Keratinocyte (primary cell): ENCODE measurements around the gene CKAP4.

Source experiments
- CTCF ChIP-seq, 3 experiments: IDR thresholded peaks in 1 of 3; conservative IDR thresholded peaks in 1 of 3; optimal IDR thresholded peaks in 1 of 3; 2 replicates in 2 of 3; 3 replicates in 1 of 3; pipeline versions ENCODE3 to v1.5.1; 2011; ENCODE audit warnings: low read length in 3 of 3, mild to moderate bottlenecking in 3 of 3, moderate library complexity in 2 of 3, control low read depth in 1 of 3, inconsistent platforms in 1 of 3; ENCODE audit not compliant: insufficient read depth in 2 of 3; ENCODE audit errors: extremely low read depth in 1 of 3
- EZH2 ChIP-seq: IDR thresholded peaks from one replicate; pipeline ENCODE4 v1.6.1; 2012; ENCODE audit warnings: inconsistent platforms, mild to moderate bottlenecking, low read length, moderate library complexity

- no peak for TF ChIP-seq CTCF (optimal IDR thresholded peaks at IDR 0.05 in 1 of 3, IDR thresholded peaks at IDR 0.05 in 1 of 3, conservative IDR thresholded peaks at IDR 0.05 in 1 of 3; ENCODE audit: extremely low read depth in 1 of 3, insufficient read depth in 2 of 3, low read length in 3 of 3)
- TF ChIP-seq EZH2: no peak
Measured at GRCh38 chr12:106245767-106246166, 2.1 kb downstream of the CKAP4 start.
